IgD-negative memory B cell (primary cell): ENCODE measurements around the gene FOXA1. TPM values are rescaled to one million over a fixed set of nuclear protein-coding genes. Genes with fewer than 3 reads are reported as not detected.
"Not testable (repeated sequence)": the region's sequence is repeated elsewhere in the genome, so short reads cannot be mapped to it uniquely, and the experiment has no call there.

ENCODE experiments used
- H3K27ac Mint-ChIP-seq, 3 donors: one replicate each; pipeline ENCODE4 v1.8.0; 2020 to 2022; ENCODE audit warnings: mild to moderate bottlenecking in 3 of 3, mixed read lengths in 3 of 3, moderate library complexity in 1 of 3
- H3K27me3 Mint-ChIP-seq: one replicate; pipeline ENCODE4 v1.8.0; 2021; ENCODE audit warnings: mixed read lengths
- H3K36me3 Mint-ChIP-seq: one replicate; pipeline ENCODE4 v1.8.0; 2020; ENCODE audit warnings: mild to moderate bottlenecking, mixed read lengths
- H3K4me1 Mint-ChIP-seq, 3 donors: one replicate each; pipeline ENCODE4 v1.8.0; 2020 to 2022; ENCODE audit warnings: mixed read lengths in 3 of 3, mild to moderate bottlenecking in 1 of 3
- H3K4me3 Mint-ChIP-seq, 4 donors: one replicate each; pipeline ENCODE4 v1.8.0; 2020 to 2022; ENCODE audit warnings: mild to moderate bottlenecking in 4 of 4, mixed read lengths in 4 of 4, moderate library complexity in 3 of 4
- H3K9me3 Mint-ChIP-seq, 3 donors: one replicate each; pipeline ENCODE4 v1.8.0; 2020 to 2021; ENCODE audit warnings: mixed read lengths in 3 of 3, mild to moderate bottlenecking in 1 of 3
- polyA plus RNA-seq: library from polyadenylated mRNA; unstranded; fragments of 300-500 nt; fragmentation: Illumina TruSeq; gene quantifications from one replicate; pipeline ENCODE4 v1.2.3, GENCODE V29; 2021

The FOXA1 gene
- polyA plus RNA-seq, 1 donor from 2014 or later: not detected

DNA sequence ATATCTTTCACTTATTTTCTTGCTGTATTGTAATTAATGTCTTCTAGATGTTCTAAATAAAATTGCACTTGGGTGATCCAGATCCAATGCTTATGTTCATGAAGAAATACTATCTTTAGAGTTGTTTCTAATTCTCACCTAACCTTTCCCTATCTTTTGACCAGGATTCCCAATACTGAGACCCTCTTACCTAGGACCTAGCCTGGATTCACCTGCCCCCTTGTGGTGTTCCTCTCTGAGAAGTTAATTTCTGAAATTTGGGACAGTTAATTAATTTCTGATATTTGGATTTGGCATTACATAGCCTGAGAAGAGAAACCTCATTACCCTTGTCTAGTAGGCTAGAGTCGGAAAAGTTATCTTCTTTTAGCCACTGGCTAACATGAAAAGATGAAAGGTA, 29.5 kb downstream of the FOXA1 start:
- Mint-ChIP-seq H3K36me3 (no peaks in the 10 kb centered on the region), H3K27me3 (peaks cover 1% of the 10 kb centered on the region), H3K9me3 (no peaks in the 10 kb centered on the region), H3K27ac (no peak overlapping the region), H3K4me1 (no peaks in the 10 kb centered on the region), H3K4me3 (no peak overlapping the region)

DNA sequence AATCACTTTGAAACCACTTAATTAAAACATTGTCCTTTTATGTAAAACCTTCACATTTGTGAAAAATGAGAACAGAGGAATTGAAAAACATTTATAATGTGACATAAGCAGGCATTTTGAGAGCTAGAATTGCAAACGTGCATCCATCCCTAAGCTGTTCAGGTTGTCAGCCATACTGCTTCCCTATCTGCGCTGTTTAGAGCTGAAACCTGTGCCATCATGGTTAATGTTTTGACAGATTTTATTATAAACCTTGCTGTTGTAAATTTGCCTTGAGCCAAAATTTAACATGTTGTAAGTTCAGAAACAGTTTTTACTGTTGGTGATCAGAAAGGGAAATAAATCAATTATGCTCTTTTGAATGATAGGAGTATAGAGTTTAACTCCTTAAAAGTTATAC, 31.9 kb downstream of the FOXA1 start:
- Mint-ChIP-seq H3K36me3 (no peaks in the 10 kb centered on the region), H3K9me3 (peaks cover 0 to under 1% (median 0%) of the 10 kb centered on the region in 3 donors), H3K4me1 (no peaks in the 10 kb centered on the region), H3K27ac (no peak overlapping the region), H3K27me3 (no peaks in the 10 kb centered on the region), H3K4me3 (no peak overlapping the region)

DNA sequence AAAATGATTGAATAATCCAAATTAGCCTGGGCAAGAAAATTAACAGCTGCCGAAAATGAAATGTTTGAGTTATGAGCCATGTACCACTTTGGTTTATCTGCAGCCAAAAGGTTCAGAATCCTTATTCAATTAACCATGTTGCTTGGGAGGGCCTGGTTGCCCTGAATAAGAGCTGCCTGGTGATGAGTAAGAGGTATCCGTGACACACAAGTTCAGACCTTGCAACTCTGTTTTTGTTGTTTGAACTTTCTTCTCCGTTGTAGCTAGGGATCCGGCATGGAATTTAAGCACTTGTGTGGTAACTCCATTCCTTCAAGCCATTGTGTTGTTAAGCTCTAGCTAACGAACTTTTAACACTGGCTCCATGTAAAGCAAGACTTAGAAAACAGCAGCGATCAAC, 35.7 kb downstream of the FOXA1 start:
- H3K9me3 Mint-ChIP-seq: peaks cover 0 to 8% (median 3%) of the 10 kb centered on the region in 3 donors
- H3K4me3 Mint-ChIP-seq: no peak overlapping the region
- no peak overlapping the region for H3K27ac Mint-ChIP-seq
- no peaks in the 10 kb centered on the region for H3K36me3 Mint-ChIP-seq
- H3K4me1 Mint-ChIP-seq: no peaks in the 10 kb centered on the region
- no peaks in the 10 kb centered on the region for H3K27me3 Mint-ChIP-seq

DNA sequence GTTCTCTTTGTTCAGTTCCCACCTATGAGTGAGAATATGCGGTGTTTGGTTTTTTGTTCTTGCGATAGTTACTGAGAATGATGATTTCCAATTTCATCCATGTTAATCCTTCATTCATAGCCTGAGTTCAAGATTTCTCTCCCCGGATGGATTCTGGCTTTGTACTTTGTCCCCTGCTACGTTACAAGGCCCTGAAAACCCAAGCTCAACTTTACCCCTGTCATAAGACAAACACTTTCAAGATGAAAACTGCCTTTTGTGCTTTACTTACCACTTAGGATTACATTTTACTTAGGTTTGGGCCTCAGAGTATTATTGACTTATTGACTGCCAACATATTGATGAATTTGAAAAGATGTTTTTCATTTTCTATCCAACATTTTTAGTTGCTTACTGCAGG, 36.3 kb downstream of the FOXA1 start:
- Mint-ChIP-seq H3K36me3 (no peaks in the 10 kb centered on the region), H3K9me3 (peaks cover 0 to 12% (median 9%) of the 10 kb centered on the region in 3 donors), H3K27me3 (no peaks in the 10 kb centered on the region), H3K27ac (no peak overlapping the region), H3K4me3 (peak overlapping the region in 1 of 4 donors; percentile 56), H3K4me1 (no peaks in the 10 kb centered on the region)

DNA sequence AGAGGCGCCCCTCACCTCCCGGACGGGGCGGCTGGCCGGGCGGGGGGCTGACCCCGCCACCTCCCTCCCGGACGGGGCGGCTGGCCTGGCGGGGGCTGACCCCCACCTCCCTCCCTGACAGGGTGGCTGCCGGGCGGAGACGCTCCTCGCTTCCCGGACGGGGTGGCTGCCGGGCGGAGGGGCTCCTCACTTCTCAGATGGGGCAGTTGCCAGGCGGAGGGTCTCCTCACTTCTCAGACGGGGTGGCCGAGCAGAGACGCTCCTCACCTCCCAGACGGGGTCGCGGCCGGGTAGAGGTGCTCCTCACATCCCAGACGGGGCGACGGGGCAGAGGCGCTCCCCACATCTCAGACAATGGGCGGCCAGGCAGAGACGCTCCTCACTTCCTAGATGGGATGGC, 39.5 kb downstream of the FOXA1 start:
- not testable (repeated sequence) for H3K27me3 Mint-ChIP-seq, H3K4me1 Mint-ChIP-seq, H3K27ac Mint-ChIP-seq, H3K4me3 Mint-ChIP-seq, H3K36me3 Mint-ChIP-seq
- H3K9me3 Mint-ChIP-seq: peaks cover 7 to 22% (median 14%) of the 10 kb centered on the region in 3 donors

DNA sequence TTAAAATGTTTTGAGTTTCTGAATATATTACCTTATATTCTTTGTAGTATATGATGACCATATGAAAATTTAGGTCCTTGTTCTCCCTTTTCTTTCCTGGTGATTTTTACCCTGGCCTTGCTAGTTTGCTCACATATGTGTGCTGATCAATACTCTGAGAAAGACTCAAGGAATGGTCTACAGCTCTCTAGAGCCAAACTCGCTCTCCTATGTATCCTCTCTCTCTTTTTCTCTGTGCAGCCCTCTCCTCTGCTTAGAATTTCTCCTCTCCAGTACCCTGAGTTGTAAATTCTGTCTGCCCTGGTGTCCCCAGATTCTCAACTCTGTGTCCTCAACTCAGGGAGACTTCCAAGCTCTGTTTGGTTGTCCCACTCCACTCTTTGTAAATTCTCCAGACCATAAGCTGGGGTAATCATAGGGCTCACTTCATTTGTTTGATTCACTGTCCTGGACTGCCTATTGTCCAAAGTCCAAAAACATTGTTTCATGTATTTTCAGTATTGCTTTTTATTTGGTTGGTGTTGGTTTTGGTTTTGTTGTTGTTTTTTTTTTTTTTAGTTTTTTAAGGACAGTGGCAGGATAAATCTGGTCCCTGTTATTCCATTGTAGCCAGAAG, 41.0 kb downstream of the FOXA1 start:
- Mint-ChIP-seq H3K4me1 (no peaks in the 10 kb centered on the region), H3K9me3 (peaks cover 7 to 22% (median 14%) of the 10 kb centered on the region in 3 donors), H3K27ac (no peak overlapping the region), H3K27me3 (no peaks in the 10 kb centered on the region), H3K36me3 (no peaks in the 10 kb centered on the region), H3K4me3 (peak overlapping the region in 1 of 4 donors; percentile 17)

DNA sequence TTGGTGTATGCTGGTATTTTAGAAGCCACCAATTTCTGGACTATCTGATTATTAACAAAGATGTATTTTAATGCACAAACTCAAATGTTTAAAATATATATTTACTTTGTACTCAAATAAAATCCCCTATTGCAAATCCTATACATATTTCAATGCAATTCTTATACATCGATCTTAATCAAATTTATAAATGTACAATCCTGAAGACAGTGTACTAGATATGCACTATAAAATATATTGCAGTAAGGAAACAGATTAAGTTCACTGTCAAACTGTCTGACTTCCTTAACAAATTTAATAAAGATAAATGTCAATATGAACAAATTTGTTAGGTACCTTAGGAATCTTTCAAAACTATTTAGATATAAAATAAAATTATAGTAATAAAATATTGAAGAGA, 43.9 kb downstream of the FOXA1 start:
- Mint-ChIP-seq H3K9me3 (peaks cover 6 to 20% (median 7%) of the 10 kb centered on the region in 3 donors), H3K4me1 (no peaks in the 10 kb centered on the region), H3K36me3 (no peaks in the 10 kb centered on the region), H3K4me3 (no peak overlapping the region), H3K27ac (no peak overlapping the region), H3K27me3 (no peaks in the 10 kb centered on the region)

DNA sequence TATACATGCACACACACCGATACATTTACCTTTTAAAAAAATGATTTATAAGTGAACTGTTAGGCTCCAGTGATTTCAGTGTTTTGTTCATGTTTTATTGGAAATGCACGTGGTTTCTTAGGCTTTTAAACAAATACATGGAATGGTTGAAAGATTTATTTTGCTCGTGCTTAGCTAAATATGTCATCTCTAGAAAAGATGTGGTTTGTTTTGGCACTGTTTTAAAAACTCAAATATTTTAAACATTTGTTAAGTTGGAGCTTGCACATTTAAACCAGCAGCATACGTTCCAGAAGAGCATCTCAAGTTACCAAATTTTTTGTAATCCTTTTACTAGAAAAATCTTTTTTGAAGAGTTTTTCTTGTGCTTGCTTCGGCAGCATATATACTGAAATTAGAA, 44.5 kb downstream of the FOXA1 start:
- Mint-ChIP-seq H3K27ac (no peak overlapping the region), H3K4me3 (no peak overlapping the region), H3K36me3 (no peaks in the 10 kb centered on the region), H3K27me3 (no peaks in the 10 kb centered on the region), H3K4me1 (no peaks in the 10 kb centered on the region), H3K9me3 (peaks cover 6 to 20% (median 7%) of the 10 kb centered on the region in 3 donors)

DNA sequence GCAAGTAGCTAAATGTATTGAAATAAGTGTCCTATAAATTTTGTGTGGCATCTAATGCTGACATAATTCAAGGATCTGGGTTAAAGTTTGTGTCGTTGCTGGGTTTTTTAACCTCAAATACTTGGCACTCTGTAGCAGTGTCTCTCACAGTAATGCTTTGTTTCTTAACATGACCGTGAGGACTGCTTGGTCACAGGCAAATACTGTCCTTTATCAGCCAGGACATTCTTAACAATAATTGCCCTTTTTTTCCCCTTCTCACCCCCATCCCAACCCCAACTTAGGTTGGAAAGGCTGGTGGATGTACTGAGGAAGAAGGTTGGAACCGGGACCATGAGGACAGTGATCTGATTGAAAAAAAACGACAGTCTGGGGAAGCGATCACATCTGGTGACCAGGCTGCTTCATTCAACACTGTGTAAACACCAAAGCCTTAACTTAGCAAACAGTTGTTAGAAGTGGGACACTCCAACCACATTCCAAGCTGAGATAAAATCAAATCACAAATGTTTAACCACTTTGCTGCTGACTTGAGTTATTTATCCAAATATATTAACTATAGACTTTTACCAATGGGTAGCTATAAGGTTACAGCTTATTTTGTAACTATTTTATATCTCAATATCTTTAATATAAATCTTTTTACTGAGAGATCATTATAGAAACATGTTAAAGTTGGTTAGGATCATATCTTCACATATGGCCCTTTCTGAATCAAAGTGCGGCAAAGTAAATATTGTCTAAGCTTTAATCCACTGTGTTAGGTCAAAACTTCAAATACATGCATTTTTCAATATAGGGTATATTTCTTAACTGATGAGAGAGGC, 48.2 kb downstream of the FOXA1 start:
- H3K4me1 Mint-ChIP-seq: no peaks in the 10 kb centered on the region
- no peaks in the 10 kb centered on the region for H3K36me3 Mint-ChIP-seq
- H3K9me3 Mint-ChIP-seq: peaks cover 0 to under 1% (median 0%) of the 10 kb centered on the region in 3 donors
- no peak overlapping the region for H3K4me3 Mint-ChIP-seq
- no peaks in the 10 kb centered on the region for H3K27me3 Mint-ChIP-seq
- H3K27ac Mint-ChIP-seq: no peak overlapping the region

DNA sequence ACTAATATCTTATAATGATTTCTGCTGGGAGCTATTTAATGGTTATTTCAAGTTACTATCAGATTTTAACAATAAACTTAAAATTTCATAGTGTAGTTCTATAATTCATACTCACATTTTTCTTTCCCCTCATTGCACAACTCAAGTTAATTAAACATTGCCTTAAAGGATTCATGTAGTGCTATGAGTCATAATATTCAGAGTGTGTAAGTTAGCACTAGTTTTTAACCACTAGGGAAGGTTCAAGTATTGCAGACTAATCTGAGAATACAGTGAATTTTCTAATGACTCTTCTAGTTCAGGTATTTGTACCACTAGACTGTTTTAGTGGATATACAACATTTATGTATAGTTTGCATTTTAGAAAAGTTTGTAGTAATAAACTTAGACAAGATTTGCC, 49.9 kb downstream of the FOXA1 start:
- Mint-ChIP-seq H3K4me1 (no peaks in the 10 kb centered on the region), H3K27me3 (no peaks in the 10 kb centered on the region), H3K27ac (no peak overlapping the region), H3K9me3 (no peaks in the 10 kb centered on the region), H3K36me3 (no peaks in the 10 kb centered on the region), H3K4me3 (no peak overlapping the region)

DNA sequence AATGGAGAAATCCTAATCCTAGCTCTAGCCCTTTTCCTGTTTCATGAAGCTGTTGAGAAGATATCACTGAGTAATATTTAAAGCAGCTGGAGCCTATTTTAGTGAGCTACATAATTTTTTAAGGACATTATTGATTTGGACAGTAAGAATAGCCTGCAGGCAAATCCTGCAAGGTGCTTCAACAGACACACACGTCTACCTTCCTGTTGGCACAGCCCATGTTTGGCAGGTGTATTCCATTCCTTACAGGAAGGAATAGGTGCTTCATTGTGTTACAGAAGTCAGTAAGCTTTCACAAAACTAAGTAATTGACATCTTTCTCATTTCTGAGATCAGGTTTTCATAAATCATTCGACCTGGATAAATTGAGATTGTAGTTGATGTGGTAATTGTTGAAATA, 50.6 kb downstream of the FOXA1 start:
- Mint-ChIP-seq H3K4me3 (no peak overlapping the region), H3K4me1 (no peaks in the 10 kb centered on the region), H3K36me3 (no peaks in the 10 kb centered on the region), H3K27ac (no peak overlapping the region), H3K27me3 (no peaks in the 10 kb centered on the region), H3K9me3 (peaks cover 0 to 1% (median 0%) of the 10 kb centered on the region in 3 donors)

DNA sequence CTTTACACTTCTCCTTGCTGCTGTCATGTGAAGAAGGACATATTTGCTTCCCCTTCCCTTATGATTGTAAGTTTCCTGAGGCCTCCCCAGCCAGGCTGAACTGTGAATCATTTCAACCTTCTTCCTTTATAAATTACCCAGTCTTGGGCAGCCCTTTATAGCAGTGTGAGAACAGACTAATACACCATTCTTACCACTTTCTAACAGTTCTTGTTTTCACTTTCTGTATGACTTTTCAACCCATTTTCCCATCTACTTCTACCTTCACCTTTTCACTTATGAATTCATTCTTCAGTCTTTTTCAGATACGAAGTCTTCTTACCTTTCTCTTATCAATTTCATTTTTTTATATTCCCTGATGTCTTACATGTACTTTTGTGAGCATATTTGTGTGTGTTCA, 55.1 kb downstream of the FOXA1 start:
- Mint-ChIP-seq H3K9me3 (peaks cover 0 to 4% (median 2%) of the 10 kb centered on the region in 3 donors), H3K4me3 (no peak overlapping the region), H3K27ac (no peak overlapping the region), H3K36me3 (no peaks in the 10 kb centered on the region), H3K27me3 (no peaks in the 10 kb centered on the region), H3K4me1 (no peaks in the 10 kb centered on the region)

Other genes with a start within 250 kb of the FOXA1 start
- gene TTC6, start 380 bp upstream of the FOXA1 start, polyA plus RNA-seq: not detected